PC-9 (cell line): ENCODE data around the gene RUNDC1.

Experiments
- EZH2 ChIP-seq: fragments of 200-600 bp; sonication (generic); IDR thresholded peaks from 2 replicates; pipeline ENCODE4 v1.8.0; 2017; ENCODE audit warnings: antibody characterized with exemption, low read depth
- TF ChIP-seq, protein P1 (sequence below): fragments of 200-600 bp; sonication (generic); conservative IDR thresholded peaks from 2 replicates; pipeline ENCODE4 v1.6.1; 2017; ENCODE audit warnings: mixed run types, antibody characterized with exemption, mild to moderate bottlenecking, moderate library complexity

DNA sequence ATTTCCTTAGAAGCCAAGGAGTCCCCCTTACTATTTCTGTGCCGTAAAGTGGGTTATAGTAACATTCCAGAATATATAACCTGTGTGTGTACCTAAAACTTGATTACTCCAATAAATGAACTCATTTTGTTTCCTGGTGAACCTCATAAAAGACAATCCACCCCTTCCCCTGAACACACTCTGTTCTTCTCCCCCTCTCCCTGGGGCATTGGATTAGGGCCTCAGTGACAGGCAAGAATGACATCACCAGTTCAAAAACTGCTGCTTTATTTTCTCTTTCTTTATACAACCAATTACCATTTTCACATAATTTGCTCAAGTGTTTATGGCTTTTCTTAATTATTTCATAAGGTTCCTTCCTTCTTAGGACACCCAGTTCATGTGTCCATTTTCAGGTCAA lies 33.6 kb upstream of the RUNDC1 start:
- TF ChIP-seq, protein P1, sequence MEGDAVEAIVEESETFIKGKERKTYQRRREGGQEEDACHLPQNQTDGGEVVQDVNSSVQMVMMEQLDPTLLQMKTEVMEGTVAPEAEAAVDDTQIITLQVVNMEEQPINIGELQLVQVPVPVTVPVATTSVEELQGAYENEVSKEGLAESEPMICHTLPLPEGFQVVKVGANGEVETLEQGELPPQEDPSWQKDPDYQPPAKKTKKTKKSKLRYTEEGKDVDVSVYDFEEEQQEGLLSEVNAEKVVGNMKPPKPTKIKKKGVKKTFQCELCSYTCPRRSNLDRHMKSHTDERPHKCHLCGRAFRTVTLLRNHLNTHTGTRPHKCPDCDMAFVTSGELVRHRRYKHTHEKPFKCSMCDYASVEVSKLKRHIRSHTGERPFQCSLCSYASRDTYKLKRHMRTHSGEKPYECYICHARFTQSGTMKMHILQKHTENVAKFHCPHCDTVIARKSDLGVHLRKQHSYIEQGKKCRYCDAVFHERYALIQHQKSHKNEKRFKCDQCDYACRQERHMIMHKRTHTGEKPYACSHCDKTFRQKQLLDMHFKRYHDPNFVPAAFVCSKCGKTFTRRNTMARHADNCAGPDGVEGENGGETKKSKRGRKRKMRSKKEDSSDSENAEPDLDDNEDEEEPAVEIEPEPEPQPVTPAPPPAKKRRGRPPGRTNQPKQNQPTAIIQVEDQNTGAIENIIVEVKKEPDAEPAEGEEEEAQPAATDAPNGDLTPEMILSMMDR, result no peak
- no peak for TF ChIP-seq EZH2
